ENCODE data around the gene CDH6.

The CDH6 gene

GRCh38 chr5:31208043-31208442 lies 14.6 kb downstream of the CDH6 start:
- TF ChIP-seq, protein P1, sequence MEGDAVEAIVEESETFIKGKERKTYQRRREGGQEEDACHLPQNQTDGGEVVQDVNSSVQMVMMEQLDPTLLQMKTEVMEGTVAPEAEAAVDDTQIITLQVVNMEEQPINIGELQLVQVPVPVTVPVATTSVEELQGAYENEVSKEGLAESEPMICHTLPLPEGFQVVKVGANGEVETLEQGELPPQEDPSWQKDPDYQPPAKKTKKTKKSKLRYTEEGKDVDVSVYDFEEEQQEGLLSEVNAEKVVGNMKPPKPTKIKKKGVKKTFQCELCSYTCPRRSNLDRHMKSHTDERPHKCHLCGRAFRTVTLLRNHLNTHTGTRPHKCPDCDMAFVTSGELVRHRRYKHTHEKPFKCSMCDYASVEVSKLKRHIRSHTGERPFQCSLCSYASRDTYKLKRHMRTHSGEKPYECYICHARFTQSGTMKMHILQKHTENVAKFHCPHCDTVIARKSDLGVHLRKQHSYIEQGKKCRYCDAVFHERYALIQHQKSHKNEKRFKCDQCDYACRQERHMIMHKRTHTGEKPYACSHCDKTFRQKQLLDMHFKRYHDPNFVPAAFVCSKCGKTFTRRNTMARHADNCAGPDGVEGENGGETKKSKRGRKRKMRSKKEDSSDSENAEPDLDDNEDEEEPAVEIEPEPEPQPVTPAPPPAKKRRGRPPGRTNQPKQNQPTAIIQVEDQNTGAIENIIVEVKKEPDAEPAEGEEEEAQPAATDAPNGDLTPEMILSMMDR (conservative IDR thresholded peaks at IDR 0.05; ENCODE audit: low read depth, low read length) = no peak
- no peaks in the 10 kb centered on the region for H3K4me1 ChIP-seq (ENCODE audit: low read depth, poor library complexity, severe bottlenecking)
- no peak overlapping the region for H3K4me2 ChIP-seq
- no peaks in the 10 kb centered on the region for H3K79me2 ChIP-seq (ENCODE audit: insufficient read depth, low read depth)
- H3K27me3 ChIP-seq (ENCODE audit: insufficient read depth, low read depth) = no peaks in the 10 kb centered on the region
- H3K4me3 ChIP-seq (IDR thresholded peaks at IDR 0.05; ENCODE audit: insufficient read depth, low read depth, low read length) = no peak overlapping the region
- no peak overlapping the region for H3K27ac ChIP-seq
- no peak overlapping the region for H3K9ac ChIP-seq
- no peaks in the 10 kb centered on the region for H3K36me3 ChIP-seq (ENCODE audit: insufficient read depth)
- no peaks in the 10 kb centered on the region for H4K20me1 ChIP-seq (ENCODE audit: insufficient read depth)
- H2AFZ ChIP-seq (ENCODE audit: low read depth) = no peak overlapping the region

DNA sequence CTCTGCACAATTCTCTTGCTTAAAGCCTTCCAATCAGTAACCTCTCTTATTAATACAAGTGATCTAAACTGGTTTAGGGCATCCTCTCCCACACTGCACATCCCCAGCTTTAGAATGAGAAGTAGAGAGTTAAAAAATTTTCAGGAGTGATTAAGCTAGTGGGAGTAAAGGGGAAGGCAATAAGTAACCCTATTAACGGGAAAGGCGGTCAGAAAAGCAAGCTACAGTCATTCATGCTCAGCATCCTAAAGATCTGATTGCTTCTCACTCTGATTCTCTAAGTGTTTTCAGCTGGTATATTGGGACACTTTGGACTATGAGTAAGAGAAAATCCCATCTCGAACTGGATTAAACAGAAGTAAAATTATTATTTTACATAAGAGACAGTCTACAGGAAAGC lies 15.8 kb downstream of the CDH6 start:
- Histone ChIP-seq H3K4me2 (no peak overlapping the region), H3K4me3 (IDR thresholded peaks at IDR 0.05; ENCODE audit: insufficient read depth, low read depth, low read length) (no peak overlapping the region), H3K9ac (no peak overlapping the region), H3K36me3 (ENCODE audit: insufficient read depth) (no peaks in the 10 kb centered on the region), H3K27ac (no peak overlapping the region), H3K4me1 (ENCODE audit: low read depth, poor library complexity, severe bottlenecking) (no peaks in the 10 kb centered on the region), H3K79me2 (ENCODE audit: insufficient read depth, low read depth) (no peaks in the 10 kb centered on the region), H4K20me1 (ENCODE audit: insufficient read depth) (no peaks in the 10 kb centered on the region), H3K27me3 (ENCODE audit: insufficient read depth, low read depth) (no peaks in the 10 kb centered on the region), H2AFZ (ENCODE audit: low read depth) (no peak overlapping the region)
- TF ChIP-seq, protein P1 (conservative IDR thresholded peaks at IDR 0.05; ENCODE audit: low read depth, low read length) = no peak

- Histone ChIP-seq H3K4me2 (no peak overlapping the region), H3K79me2 (ENCODE audit: insufficient read depth, low read depth) (no peaks in the 10 kb centered on the region), H3K27me3 (ENCODE audit: insufficient read depth, low read depth) (no peaks in the 10 kb centered on the region), H4K20me1 (ENCODE audit: insufficient read depth) (no peaks in the 10 kb centered on the region), H3K4me1 (ENCODE audit: low read depth, poor library complexity, severe bottlenecking) (no peaks in the 10 kb centered on the region), H2AFZ (ENCODE audit: low read depth) (no peak overlapping the region), H3K9ac (no peak overlapping the region), H3K27ac (no peak overlapping the region), H3K36me3 (ENCODE audit: insufficient read depth) (no peaks in the 10 kb centered on the region), H3K4me3 (IDR thresholded peaks at IDR 0.05; ENCODE audit: insufficient read depth, low read depth, low read length) (no peak overlapping the region)
- TF ChIP-seq, protein P1 (conservative IDR thresholded peaks at IDR 0.05; ENCODE audit: low read depth, low read length) = no peak
Measured at GRCh38 chr5:31211098-31211497, 17.6 kb downstream of the CDH6 start.

- no peaks in the 10 kb centered on the region for H3K79me2 ChIP-seq (ENCODE audit: insufficient read depth, low read depth)
- no peaks in the 10 kb centered on the region for H3K36me3 ChIP-seq (ENCODE audit: insufficient read depth)
- no peak overlapping the region for H3K4me2 ChIP-seq
- no peak overlapping the region for H3K9ac ChIP-seq
- no peaks in the 10 kb centered on the region for H4K20me1 ChIP-seq (ENCODE audit: insufficient read depth)
- no peaks in the 10 kb centered on the region for H3K27me3 ChIP-seq (ENCODE audit: insufficient read depth, low read depth)
- H2AFZ ChIP-seq (ENCODE audit: low read depth) = no peak overlapping the region
- no peaks in the 10 kb centered on the region for H3K4me1 ChIP-seq (ENCODE audit: low read depth, poor library complexity, severe bottlenecking)
- H3K4me3 ChIP-seq (IDR thresholded peaks at IDR 0.05; ENCODE audit: insufficient read depth, low read depth, low read length) = no peak overlapping the region
- TF ChIP-seq, protein P1 (conservative IDR thresholded peaks at IDR 0.05; ENCODE audit: low read depth, low read length) = no peak
- no peak overlapping the region for H3K27ac ChIP-seq
Measured at GRCh38 chr5:31213257-31213656, 19.8 kb downstream of the CDH6 start.
